Adrenal gland (tissue), 5 donors: ENCODE results near the gene RASD1.

Source experiments
- POLR2A ChIP-seq, 2 donors: fragments of 450-650 bp; IDR thresholded peaks; one replicate each; pipeline ENCODE4 v1.6.1; 2017; ENCODE audit warnings: antibody characterized with exemption in 2 of 2, mild to moderate bottlenecking in 2 of 2, moderate library complexity in 1 of 2
- TF ChIP-seq, protein P1 (sequence below), 6 experiments: fragments of 450-650 bp in 4 of 6; fragments of 200-600 bp in 2 of 6; sonication (generic) in 1 of 6; IDR thresholded peaks; 1 replicate in 5 of 6; 2 replicates in 1 of 6; pipeline versions ENCODE4 v1.5.1 to v1.8.0; 2016 to 2021; ENCODE audit warnings: antibody characterized with exemption in 6 of 6, mild to moderate bottlenecking in 2 of 6, moderate library complexity in 1 of 6
- donor health status: DM: no; HTN: no; CAD: no.

DNA sequence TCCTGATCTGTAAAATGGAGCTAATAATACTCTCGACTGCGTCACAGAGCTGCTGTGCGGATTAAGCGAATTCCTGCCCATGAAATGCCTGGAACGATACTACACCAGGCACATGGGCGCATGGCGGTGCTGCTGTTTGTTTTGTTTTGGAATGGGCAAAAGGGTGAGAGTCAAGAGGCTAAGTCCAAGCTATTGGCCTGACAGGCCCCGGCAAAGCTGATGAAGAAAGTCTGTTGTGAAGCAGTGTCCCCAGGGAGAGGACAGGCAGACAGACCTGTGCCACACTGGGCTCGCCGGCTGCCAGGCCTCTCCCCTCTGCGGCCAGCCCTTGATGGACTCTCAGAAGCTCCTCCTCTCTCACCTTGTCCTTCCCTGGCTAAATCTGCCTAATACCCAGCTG lies 31.3 kb upstream of the RASD1 start:
- TF ChIP-seq, protein P1, sequence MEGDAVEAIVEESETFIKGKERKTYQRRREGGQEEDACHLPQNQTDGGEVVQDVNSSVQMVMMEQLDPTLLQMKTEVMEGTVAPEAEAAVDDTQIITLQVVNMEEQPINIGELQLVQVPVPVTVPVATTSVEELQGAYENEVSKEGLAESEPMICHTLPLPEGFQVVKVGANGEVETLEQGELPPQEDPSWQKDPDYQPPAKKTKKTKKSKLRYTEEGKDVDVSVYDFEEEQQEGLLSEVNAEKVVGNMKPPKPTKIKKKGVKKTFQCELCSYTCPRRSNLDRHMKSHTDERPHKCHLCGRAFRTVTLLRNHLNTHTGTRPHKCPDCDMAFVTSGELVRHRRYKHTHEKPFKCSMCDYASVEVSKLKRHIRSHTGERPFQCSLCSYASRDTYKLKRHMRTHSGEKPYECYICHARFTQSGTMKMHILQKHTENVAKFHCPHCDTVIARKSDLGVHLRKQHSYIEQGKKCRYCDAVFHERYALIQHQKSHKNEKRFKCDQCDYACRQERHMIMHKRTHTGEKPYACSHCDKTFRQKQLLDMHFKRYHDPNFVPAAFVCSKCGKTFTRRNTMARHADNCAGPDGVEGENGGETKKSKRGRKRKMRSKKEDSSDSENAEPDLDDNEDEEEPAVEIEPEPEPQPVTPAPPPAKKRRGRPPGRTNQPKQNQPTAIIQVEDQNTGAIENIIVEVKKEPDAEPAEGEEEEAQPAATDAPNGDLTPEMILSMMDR (IDR thresholded peaks at IDR 0.05), result no peak
- no peak for TF ChIP-seq POLR2A (IDR thresholded peaks at IDR 0.05)
